Stimulated activated CD8-positive, alpha-beta memory T cell treated with anti-CD3 and anti-CD28 coated beads, Interleukin-4, amount 100 ng/mL, for 1 hour (primary cell): Measurements from ENCODE around the gene METTL9.
"Not testable (repeated sequence)": the region's sequence is repeated elsewhere in the genome, so short reads cannot be mapped to it uniquely, and the experiment has no call there.

Source experiments
- DNase-seq, 2 donors: peaks; one replicate each; pipeline ENCODE4 v3.0.0-alpha.2; 2020; ENCODE audit warnings: low read depth in 2 of 2, low spot score in 1 of 2

The METTL9 gene

GRCh38 chr16:21573506-21573905, 25.9 kb upstream of the METTL9 start:
- not testable (repeated sequence) for DNase-seq

DNA sequence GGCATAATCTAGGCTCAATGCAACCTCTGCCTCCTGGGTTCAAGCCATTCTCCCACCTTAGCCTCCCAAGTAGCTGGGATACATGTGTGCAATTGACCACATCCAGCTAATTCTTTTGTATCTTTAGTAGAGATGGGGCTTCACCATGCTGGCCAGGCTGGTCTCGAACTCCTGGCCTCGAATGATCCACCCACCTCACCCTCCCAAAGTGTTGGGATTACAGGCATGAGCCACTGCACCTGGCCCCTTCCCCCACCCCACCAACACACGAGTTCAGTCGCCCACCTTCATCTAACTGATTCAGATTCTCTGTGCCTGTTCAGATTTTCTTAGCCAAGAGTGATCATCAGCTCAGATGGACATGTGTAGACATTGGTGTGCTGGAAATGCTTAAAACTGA, 25.0 kb upstream of the METTL9 start:
- no peak for DNase-seq

GRCh38 chr16:21576323-21576722, 23.1 kb upstream of the METTL9 start:
- DNase-seq = not testable (repeated sequence)

DNA sequence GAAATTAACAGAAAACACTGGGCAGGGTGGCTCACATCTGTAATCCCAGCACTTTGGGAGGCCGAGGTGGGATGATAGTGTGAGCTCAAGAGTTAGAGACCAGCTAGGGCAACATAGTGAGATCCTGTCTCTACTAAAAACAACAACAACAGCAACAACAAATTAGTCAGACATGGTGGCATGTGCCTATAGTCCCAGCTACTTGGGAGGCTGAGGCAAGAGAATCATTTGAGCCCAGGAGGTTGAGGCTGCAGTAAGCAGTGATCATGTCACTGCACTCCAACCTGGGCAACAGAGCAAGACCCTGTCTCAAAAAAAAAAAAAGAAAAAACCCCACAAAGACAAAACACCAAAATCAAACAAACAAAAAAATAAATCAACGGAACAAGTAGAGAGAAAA, 21.9 kb upstream of the METTL9 start:
- DNase-seq = not testable (repeated sequence)

- not testable (repeated sequence) for DNase-seq
Measured at GRCh38 chr16:21578311-21578710, 21.1 kb upstream of the METTL9 start.

DNA sequence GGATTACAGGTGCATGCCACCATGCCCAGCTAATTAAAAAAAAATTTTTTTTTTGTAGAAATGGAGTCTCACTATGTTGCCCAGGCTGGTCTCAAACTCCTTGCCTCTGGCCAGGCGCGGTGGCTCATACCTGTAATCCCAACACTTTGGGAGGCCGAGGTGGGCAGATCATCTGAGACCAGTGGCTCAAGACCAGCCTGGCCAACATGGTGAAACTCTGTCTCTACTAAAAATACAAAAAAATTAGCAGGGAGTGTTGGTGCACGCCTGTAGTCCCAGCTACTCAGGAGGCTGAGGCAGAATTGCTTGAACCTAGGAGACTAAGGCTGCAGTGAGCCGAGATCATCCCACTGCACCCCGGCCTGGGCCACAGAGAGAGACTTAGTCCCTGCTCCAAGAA, 19.2 kb upstream of the METTL9 start:
- not testable (repeated sequence) for DNase-seq

DNA sequence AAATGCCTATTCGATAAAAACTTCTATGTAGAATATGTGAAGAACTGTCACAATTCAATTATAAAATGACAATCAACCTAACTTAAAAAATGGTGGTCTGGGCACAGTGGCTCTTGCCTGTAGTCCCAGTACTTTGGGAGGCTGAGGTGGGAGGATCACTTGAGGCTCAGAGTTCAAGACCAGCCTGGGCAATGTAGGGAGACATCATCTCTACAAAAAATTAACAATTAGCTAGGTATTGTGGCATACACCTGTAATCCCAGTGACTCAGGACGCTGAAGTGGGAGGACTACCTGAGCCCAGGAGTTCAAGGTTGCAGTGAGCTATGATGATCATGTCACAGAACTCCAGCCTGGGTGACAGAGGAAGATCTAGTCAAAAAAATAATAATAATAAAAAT, 18.6 kb upstream of the METTL9 start:
- no peak for DNase-seq

GRCh38 chr16:21584817-21585216, 14.6 kb upstream of the METTL9 start:
- DNase-seq = no peak

GRCh38 chr16:21588593-21588992, 10.8 kb upstream of the METTL9 start:
- DNase-seq = not testable (repeated sequence)

DNA sequence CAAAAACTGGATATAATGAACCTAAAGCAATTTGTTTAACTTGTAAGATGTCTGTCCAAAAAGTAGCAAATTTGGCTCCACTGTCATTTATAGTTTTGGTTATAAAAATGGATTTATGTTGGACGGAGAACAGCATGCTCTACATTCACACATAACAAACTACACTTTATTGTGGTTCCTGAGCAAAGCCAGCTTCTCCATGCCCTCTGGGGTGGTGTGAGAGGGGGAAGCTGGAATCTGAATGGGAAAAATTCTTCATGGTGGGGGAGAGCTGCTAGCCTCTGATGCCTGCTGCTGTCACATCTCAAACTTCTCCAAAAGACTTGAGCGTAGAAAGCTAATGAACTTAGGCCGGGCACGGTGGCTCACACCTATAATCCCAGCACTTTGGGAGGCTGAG, 9.8 kb upstream of the METTL9 start:
- no peak for DNase-seq

DNA sequence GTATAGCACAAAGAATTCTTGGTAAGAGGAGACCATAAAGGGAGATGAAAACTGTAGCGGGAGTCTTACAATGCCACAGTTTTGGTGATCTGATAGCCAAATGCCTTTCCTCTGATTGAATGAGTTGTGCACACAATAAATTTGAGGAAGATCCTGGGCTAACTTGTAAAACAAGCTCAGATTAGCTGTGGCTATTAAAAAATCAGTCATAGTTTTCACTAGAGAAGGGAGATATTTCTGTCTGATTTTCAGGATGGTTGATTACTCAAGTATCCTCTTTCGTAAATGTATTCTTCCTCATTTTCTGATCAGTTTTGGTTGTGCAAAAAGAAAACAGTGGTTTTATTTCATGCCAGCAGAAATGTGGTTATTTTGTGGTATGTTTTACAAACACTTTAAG, 9.1 kb upstream of the METTL9 start:
- no peak for DNase-seq

- no peak for DNase-seq
Measured at GRCh38 chr16:21590796-21591195, 8.6 kb upstream of the METTL9 start.

- no peak for DNase-seq
Measured at GRCh38 chr16:21592191-21592590, 7.2 kb upstream of the METTL9 start.

DNA sequence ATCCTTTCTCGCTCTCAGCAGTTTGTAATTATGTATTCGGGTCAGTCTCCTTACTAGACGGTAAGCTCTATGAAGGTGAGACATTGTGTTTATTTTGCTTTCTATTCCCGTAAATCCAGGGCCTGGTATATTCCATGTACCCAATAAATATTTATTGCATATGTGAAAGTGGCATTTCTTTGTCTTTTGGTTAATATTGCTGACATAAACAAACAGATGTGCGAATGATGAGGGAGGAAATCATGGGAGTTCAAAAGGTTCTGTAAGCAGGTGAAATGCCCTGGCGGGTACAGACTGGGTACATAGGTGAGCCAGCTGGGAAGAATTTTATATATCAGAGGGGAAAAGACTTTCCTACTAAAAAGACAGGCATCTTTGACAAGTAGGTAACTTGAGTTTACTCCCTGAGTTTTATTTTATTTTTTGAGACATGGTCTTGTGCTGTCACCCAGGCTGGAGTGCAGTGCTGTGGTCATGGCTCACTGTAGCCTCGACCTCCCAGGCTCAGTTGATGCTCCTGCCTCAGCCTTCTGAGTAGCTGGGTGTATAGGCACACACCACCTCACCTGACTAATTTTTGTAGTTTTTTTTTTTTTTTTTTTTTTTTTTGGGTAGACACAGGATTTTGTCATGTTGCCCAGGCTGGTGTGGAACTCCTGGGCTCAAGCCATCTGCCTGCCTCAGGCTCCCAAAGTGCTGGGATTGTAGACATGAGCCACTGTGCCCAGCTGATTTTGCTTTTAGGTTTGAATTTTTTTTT, 5.7 kb upstream of the METTL9 start:
- no peak for DNase-seq

DNA sequence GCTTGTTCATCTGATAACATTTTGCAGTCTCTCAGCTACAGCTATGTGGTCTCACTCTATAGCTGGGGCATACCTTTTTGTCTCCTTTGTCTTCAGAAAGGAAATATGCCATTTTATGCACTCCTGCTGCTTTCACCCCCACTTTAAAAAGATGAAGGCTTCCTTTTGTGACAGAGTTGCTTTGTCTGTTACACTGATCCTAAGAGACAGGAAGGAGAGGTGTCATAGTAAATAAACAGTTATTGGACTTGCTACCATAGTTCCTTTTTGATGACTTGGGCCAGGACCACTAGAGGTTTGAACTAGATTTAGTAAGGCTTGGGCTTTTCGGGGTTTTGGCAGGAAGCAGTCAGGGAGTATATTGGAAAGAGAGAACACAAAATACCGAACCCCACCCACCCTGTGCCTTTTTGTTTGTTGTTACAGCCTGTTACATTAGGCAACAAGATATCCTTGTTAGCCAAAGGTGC, 1.8 kb upstream of the METTL9 start:
- DNase-seq = no peak

- no peak for DNase-seq
Measured at GRCh38 chr16:21598206-21598605, 1.2 kb upstream of the METTL9 start.

DNA sequence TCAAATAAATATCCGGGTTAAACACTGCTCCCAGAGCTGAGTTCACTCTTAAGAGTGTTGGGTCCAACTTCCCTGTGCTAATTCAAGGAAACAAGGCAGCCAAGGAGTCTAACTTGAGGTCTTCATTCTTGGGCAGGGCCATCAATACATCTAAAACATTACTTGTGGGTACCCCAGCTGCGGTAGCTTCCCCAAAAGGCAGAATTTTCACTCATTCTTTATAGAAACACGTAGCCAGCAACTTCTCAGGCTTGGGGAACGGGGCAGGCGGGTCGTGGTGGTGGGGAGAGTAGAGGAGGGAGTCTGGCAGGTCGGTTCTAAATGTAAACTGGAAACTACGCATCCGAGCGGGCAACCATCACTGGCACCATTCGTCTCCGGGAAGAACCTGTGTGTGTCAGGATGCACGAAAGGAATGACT, 666 bp upstream of the METTL9 start:
- peak in 1 of 2 donors; percentile 11 for DNase-seq

DNA sequence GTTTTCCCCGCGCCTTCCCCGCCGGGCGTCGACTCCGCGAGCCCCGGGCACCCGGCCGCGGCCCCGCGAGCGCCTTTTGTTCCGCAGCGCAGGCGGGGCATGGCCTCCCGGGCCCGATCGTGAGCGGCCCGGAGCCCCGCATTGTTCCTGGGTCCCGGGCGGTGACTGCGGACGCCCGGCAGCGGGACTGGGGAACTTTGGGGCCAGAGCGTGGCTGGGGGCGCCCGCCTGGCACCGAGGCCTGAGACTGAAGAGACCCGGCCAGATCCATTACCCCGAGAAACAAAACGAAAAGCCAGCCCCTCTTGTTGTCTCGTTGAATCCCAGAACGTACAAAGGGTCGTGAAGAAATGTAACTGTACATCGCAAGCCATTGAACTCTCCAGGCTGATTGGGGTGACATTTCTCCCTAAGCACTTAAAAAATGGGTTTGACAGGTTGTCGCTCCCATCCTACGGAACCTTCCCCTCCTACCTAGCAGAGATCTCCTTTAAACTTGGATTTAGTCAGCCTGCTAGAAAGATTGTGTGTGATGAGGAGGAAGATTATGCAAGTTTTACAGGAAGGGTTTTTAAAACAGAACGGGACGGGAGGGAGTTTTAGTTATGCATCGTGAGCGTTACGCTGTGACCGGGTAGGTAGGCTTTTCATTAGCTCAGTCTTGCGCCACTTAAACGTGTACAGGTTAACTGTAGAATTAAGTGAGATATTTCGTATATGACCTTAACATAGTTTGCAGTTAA, 825 bp downstream of the METTL9 start:
- DNase-seq = peak in 1 of 2 donors; percentile 17

DNA sequence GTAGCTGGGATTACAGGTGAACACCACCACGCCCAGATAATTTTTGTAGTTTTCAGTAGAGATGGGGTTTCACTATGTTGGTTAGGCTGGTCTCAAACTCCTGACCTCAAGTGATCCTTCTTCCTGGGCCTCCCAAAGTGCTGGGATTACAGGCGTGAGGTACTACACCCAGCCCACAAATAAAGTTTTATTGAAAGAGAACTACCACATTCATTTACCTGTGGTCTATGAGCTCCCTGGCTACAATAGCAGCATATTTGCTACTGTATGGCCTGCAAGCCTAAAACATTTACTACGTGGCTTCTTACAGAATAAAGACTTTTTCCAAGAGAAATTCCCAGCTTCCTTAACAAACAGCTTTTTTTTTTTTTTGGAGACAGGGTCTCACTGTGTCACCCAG, 3.4 kb downstream of the METTL9 start:
- no peak for DNase-seq

DNA sequence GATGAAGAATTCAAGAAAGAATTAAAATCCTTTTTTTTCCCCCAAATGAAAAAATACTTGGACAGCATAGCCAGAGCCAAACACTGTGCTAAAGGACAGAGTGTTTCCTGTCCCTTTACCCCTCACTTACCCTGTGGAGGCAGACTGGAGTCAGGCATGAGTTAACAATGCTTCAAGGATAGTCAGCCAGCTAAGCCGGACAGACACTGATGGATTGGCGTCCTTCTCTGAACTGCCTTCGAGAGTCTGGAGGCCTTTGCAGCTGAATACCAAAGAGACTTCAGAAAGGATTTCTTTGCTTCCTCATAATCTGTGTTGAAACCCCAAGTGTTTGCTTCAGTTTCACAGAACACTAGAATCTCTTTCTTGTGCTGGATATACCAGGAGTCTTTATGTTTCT, 4.6 kb downstream of the METTL9 start:
- DNase-seq = no peak

DNA sequence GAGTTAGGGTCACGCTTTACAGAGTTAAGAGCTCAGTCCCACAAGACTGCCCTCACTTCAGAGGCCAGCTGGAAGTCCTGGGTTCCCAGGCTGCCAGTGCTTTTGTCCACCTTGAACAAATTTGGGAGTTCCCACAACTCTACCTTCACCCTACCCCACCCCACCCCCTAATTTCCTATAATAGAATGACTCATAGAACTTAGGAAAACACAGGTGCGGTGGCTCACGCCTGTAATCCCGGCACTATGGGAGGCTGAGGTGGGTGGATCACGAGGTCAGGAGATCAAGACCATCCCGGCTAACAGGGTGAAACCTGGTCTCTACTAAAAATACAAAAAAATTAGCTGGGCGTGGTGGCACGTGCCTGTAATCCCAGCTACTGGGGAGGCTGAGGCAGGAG, 6.5 kb downstream of the METTL9 start:
- not testable (repeated sequence) for DNase-seq

DNA sequence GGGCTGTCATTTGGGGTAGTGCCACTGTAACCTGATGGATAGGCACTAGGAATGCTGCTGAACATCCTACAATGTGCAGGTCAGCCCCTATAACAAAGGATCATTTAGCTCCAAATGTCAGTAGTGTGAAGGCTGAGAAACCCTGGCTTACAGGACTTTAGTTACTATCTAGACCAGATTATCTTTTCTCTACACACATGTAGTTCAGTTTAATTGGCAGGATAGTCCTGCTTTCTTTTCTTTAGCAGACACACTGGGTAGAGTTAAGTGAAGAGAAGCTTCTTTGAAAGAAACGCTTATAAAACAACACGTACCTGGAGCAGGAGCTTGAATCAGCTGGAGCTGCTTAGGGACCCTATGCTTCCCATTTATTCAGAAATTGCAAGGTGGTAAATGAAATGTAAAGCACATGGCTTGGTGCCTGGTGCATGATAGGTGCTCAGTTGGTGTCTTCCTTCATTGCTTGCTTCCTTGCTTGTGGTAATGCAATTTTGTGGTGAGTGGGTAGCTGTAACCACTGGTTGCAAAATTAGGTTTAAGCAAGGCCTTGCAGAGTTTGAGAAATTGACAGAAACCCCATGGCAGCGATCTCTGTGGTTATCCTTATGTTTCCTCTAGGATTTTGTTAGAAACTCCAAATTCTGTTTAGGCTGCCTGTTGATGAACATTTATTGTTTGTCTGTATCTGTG, 9.4 kb downstream of the METTL9 start:
- no peak for DNase-seq
